RWPE1 (cell line): Measurements from ENCODE around the gene BRD7.

Experiments used
- CTCF ChIA-PET: fragments of 350-600 bp; sonication (Branson Sonifier 250); formaldehyde crosslinking; extraction: SDS; loops from one replicate; lab custom pipeline; 2021; lab: Yijun Ruan, JAX
- POLR2A ChIA-PET: fragments of 400-600 bp; formaldehyde crosslinking; extraction: SDS; loops from one replicate; lab custom pipeline; 2020; ENCODE audit warnings: antibody characterized with exemption; ENCODE audit not compliant: low non-redundant PET; lab: Yijun Ruan, JAX
- DNase-seq: peaks from one replicate; pipeline ENCODE4 v3.0.0; 2012; ENCODE audit warnings: low spot score
- H3K27ac ChIP-seq: fragments of 450-650 bp; 2 replicates; pipeline ENCODE4 v1.5.1; 2017
- TF ChIP-seq, protein P1 (sequence below): fragments of 450-650 bp; conservative IDR thresholded peaks from 2 replicates; pipeline ENCODE4 v1.5.1; 2017; ENCODE audit warnings: low read depth, mild to moderate bottlenecking

BRD7 gene

DNA sequence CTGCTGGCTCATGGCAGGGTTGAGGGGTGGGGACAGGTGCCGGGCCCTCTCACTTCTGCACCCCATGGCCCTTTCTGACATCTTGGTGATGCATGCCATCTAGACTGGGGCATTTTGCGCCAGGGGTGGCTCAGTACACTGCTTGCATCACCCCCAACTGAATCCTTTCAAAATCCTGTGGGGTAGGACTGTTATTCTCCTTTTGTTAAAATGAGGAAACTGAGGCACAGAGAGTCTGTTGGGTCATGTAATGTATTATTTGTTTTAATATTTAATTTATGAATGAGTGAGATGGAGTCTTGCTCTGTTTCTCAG lies 92.5 kb downstream of the BRD7 start:
- no peak overlapping the region for H3K27ac ChIP-seq
- ChIA-PET CTCF (interaction anchor here (1.0 kb wide), 1 partner anchor 252 kb away, joined by 3 read pairs; the partner anchor contains the start of gene CNEP1R1), POLR2A (no interaction called here)
- DNase-seq, result no peak
- TF ChIP-seq, protein P1, sequence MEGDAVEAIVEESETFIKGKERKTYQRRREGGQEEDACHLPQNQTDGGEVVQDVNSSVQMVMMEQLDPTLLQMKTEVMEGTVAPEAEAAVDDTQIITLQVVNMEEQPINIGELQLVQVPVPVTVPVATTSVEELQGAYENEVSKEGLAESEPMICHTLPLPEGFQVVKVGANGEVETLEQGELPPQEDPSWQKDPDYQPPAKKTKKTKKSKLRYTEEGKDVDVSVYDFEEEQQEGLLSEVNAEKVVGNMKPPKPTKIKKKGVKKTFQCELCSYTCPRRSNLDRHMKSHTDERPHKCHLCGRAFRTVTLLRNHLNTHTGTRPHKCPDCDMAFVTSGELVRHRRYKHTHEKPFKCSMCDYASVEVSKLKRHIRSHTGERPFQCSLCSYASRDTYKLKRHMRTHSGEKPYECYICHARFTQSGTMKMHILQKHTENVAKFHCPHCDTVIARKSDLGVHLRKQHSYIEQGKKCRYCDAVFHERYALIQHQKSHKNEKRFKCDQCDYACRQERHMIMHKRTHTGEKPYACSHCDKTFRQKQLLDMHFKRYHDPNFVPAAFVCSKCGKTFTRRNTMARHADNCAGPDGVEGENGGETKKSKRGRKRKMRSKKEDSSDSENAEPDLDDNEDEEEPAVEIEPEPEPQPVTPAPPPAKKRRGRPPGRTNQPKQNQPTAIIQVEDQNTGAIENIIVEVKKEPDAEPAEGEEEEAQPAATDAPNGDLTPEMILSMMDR, result no peak

DNA sequence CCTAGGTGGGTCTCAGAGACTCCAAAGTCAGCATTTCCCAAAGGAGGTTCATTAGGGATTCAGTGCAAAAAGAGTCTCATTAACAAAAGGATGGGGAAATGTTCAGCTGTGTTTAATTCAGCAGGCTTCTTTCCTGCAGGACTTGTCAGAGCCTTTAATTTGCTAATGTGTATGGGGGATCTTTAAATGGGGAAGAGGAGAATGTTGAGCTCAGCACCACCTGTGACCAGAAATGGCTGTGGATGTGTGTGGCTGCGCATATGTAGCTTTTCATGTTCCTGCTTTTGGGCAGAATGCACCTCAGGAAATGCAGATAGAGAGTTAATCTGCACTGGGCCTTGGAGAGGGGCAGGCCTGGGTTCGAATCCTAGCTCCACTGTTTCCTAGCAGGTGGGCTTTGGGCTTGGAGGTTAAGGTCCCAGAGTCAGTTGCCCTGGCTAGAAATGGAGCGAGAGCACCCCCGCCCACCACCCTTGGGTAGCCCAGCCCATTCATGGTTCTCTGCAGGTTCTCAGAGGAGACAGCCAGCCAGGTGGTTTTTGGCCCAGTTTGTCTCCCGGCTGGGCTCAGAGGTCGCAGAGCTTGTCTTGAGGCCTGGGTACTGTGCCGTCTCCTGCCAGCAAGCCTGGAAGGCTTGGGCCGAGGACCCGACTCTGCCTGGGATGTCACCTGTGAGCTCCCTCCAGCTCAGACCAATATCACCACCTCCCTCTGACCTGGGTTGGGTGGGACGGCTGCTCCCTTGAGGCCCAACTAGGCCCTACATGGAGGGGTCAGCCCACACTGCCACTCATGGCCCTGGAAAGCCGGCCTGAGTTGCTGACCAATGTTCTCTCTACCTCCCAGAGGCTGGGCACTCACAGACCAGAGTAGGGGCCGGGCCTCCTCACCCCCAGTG lies 93.1 kb downstream of the BRD7 start:
- no peak for DNase-seq
- TF ChIP-seq, protein P1, result no peak
- no peak overlapping the region for H3K27ac ChIP-seq
- ChIA-PET POLR2A (no interaction called here), CTCF (interaction anchor here (1.0 to 1.3 kb wide), 2 partner anchors 14 to 251 kb away, joined by 3 read pairs; partner anchors contain the start of gene CNEP1R1)

DNA sequence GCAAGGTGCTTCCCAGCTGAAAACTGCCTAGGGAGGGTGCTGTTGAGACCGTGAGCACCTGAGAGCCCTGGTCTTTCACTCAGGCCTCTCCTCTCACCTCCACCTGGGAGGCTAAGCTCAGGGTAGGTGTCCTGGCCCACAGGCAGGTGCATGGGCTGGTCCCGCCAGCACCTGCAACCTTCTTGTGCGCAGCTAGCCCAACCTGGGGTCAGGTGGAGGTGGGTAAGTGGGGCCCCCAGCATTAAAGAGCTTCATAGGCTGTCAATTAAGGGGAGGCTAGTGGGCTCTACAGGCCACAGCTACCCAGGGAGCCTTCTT lies 93.7 kb downstream of the BRD7 start:
- no peak for DNase-seq
- ChIA-PET CTCF (interaction anchor here (0.6 to 1.3 kb wide), 3 partner anchors 13 to 1315 kb away, joined by 3 to 5 read pairs (median 5); no protein-coding TSS in a partner anchor), POLR2A (no interaction called here)
- TF ChIP-seq, protein P1, result no peak
- H3K27ac ChIP-seq, result no peak overlapping the region

DNA sequence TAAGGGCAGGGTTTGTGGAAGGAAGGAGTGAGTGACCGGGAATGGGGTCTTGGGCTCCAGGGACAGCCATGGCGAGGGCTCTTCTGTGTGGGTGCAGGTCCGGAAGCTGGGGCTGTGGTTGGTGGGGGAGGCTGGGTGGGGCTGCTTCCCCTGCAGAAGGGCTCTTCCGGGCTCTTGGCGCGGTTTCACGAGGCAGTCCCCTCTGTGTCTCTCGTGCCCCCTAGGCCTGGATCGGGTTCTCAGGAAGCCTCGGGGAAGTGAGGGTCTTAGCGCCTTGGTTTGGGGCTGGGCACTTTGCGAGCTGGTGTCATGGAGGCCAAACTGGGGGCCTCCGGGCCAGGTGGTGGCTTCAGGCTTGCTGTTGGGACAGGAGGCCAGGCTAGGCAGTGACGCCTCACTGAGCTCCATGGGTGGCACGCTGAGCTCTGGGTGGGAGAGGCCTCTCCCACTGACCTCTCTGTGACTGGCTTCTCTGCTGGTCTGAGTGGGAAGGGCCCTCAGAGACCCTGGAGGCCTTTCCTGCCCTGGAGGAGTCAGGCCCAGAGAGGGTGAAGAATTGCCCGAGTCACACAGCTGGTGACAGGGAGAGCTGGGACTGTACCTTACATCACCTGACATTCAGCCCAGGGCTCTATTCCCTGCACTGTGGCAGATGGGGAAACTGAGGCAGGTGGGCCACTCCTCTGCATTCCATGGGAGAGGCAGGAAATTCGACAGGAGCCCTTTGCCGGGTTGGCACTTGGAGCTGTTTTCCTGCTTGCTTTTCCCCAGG lies 94.3 kb downstream of the BRD7 start:
- no peak for DNase-seq
- CTCF ChIA-PET, result interaction anchor here (0.6 to 1.3 kb wide), 3 partner anchors 13 to 1314 kb away, joined by 3 to 5 read pairs (median 5); no protein-coding TSS in a partner anchor
- POLR2A ChIA-PET, result no interaction called here

DNA sequence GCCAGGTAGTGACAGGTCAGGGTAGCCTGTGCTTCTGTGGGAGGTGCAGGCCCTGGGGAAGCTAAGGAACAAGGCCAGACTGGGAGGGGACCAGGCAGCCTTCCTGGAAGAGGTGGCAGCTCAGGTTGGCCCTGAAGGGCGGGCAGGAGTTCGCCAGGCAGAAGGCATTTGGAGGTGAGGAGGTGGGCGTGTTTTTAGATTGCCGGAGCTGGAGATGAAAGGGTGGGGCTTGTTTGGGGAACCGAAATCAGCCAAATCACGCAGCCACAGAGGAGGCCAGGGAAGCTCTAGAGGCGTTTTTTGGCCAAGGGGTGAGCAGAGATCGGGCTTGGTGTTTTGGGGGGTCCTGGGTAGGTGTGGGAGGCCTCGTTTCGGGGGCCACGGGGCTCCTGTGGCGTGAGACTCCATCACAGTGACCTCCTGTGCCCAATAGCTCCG lies 94.9 kb downstream of the BRD7 start:
- ChIA-PET POLR2A (no interaction called here), CTCF (interaction anchor here (0.7 to 1.3 kb wide), 2 partner anchors 12 to 516 kb away, joined by 3 to 4 read pairs; no protein-coding TSS in a partner anchor)
- TF ChIP-seq, protein P1, result no peak
- no peak for DNase-seq
- no peak overlapping the region for H3K27ac ChIP-seq

More for the DNA sequence above, 94.3 kb downstream of the BRD7 start:
- no peak overlapping the region for H3K27ac ChIP-seq
- TF ChIP-seq, protein P1, result no peak

DNA sequence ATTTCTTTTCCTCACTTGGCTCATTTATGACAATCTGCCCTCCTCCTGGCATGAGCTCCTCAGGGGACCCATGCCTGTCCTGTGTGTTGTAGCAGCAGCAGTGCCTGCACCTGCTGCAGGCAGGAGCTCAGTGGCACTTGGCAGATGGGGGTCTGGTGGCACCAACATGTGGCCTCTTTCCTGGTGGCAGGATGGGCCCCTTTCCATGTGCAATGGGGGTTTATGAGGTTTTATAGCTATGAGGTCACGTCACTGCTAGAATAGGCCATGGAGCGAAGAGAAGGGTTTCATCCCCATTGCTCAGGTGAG lies 95.5 kb downstream of the BRD7 start:
- DNase-seq, result no peak
- ChIA-PET POLR2A (no interaction called here), CTCF (interaction anchor here (0.7 kb wide), 1 partner anchor 516 kb away, joined by 4 read pairs; no protein-coding TSS in a partner anchor)
- no peak overlapping the region for H3K27ac ChIP-seq
- TF ChIP-seq, protein P1, result no peak
